GM19240 (cell line): ENCODE measurements around the gene ZNF683.
A peak's percentile ranks its signal among the peaks of the same experiment; 100 is the strongest.
"Not testable (repeated sequence)": the region's sequence is repeated elsewhere in the genome, so short reads cannot be mapped to it uniquely, and the experiment has no call there.

ENCODE experiments used
- DNase-seq: peaks from one replicate; pipeline ENCODE4 v3.0.0; 2011; ENCODE audit warnings: low spot score; ENCODE audit not compliant: insufficient read length

ZNF683 gene

DNA sequence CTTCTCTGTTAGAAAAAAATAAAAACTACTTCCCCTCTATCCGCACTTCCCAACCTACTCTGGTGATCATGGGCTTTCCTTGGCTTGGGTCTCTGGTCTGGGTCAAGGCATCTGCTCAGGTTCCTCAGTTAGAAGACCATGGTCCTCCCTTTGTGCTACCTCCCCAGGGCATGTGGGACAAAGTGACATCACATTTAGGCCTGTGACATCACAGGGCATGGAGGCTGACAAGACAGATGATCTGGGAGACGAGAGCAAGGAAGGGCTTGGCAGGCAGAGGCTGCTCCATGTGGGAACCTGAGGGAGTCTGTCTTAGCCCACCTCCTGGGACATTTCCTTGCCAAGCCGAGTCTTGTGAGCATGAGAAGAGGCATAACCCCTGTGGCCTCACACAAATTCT is at the start of gene ZNF683:
Gene ZNF683 (minus strand): TSS at position 140 of the 400 bp plus-strand sequence. CDS start 4,179 bp downstream, outside the sequence.
- DNase-seq: not testable (repeated sequence)

DNA sequence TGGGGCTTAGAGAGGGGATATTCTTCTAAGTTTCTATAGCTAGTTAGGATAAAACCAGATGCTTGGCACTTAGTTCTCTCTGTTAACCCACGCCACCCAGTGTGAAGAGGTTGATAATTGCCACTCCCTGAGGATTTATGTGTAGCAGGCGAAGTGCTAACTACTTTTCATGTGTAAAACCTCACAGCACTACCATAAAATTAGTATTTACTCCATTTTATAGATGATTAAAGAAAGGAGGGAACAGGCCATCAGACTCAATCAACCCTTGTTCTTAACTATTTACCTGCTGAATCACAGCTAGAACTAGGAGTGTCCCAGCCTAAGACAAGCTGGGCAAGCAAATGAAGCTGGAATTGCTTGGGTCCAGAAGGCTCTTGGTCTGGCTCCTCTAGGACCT is 46.9 kb upstream of the ZNF683 start:
- no peak for DNase-seq

DNA sequence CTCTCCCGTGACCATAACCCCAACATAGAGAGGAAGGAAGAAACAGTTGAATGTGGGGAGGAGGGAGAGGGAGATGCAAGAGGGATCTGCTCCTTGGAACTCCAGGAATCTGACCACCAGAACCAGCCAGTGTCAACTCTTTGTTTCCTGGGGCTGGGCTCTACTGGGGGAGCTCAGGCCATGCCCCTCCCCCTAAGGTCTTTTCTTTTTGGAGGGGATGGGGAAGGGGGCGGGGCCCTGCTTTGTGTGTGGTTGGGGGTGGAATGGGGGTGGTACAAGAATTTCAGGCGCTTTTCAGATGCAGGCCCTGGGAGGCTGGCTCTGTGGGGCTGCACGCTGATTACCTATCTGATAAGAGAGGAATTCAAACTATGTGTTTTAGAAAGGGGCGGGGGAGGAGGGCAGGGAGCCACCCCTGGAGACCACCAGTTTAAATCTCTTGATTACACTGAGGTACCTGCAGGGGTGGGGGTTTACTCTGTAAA is 46.4 kb upstream of the ZNF683 start:
- DNase-seq: no peak

DNA sequence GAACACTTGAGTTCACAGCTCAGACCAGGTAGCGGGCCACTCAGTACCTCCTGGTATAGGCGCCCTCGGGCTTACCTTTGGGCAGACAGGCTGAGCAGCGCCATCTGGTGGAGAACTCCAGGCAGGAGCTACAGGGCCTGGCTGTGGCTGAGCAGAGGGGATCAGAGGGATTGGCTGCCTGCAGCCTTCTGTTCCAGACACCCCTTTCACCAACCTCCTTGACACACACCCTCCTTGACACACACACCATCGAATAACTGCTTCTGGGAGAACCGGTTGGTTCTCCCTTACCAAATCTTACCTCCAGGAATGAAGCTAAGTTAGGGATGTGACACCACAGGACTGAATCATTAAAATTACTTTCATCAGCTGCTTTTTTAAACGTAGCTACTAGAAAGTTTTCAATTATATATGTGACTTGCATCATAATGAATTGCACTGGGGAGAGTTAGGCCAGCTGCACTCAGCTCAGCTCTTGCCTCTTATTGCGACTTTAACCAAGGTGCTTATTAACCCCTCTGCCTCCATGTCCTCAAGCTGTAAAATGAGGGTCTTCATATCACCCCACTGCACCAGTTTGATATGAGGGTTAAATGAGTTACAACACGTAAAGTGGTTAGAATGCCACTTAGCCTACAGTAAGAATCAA is 44.7 kb upstream of the ZNF683 start:
- DNase-seq: peak; percentile 79

DNA sequence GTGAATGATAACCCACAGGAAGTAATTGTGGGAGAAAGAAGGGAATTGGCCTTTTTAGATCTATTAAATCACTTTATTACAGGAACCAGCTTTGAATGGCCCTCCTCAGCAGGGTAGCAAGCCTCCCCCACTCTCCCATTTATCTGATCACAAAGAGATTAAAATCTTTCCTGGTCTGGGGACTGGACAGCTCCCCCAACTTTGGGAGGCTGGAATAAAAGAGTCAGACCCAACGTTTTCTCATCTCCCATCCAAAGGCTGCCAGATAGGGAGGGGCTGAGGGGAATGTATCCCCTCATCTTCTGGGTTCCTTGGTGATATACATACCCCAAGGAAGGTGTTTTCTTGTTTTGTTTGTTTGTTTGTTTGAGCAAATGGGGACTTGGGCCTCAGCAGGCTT is 40.5 kb upstream of the ZNF683 start:
- no peak for DNase-seq

DNA sequence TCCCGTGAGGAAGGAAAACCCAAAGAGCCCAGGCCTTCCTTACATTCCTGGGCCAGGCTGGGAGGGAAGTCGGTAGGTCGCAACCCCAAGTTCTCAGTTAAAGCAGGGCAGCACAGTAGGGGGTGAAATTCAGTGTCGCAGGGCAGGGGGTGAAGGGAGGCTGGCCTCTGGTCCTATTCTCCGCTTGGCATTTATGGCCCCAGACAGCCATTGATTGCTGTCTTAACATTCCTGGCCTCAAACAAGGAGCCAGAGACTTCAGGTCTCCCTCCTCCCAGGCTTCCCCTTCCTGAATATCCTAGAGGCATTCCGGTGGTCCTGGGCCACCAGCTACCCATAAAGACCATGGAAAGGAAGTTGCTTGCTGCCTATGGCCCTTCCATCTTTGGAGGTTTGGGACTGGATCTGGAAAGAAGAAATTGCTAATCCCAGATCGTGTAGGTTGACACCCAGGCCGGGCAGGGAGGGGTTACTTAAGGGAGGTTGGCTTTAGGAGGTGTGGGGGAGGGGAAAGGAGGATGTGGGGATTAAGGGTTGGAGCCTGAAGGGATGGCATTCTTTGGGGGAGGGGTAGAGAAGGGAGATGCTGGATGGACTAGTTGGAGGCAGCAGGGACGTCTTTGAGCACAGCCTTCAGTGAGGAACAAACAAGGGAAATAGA is 39.8 kb upstream of the ZNF683 start:
- no peak for DNase-seq

DNA sequence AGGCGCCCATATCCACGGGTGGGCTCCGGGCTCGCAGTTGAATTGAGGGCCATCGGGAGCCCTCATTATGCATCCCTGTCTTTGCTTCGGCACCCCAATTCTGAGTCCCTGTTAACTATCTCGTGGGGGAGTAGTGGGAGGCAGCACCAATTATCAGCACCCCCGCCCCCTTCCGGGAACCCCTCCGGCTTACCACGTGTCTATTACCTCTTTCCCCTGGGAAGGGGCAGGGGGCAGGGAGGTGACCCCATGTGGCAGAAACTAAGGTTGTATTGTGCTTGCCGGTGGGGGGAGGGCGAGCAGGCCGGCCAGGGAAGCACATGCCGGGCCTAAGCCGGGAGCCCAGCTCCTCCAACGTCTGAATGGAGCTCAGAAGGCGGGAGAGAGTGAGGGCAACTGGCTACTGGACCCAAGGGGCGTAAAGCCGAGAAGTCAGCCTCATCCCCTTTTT is 39.1 kb upstream of the ZNF683 start:
- no peak for DNase-seq

DNA sequence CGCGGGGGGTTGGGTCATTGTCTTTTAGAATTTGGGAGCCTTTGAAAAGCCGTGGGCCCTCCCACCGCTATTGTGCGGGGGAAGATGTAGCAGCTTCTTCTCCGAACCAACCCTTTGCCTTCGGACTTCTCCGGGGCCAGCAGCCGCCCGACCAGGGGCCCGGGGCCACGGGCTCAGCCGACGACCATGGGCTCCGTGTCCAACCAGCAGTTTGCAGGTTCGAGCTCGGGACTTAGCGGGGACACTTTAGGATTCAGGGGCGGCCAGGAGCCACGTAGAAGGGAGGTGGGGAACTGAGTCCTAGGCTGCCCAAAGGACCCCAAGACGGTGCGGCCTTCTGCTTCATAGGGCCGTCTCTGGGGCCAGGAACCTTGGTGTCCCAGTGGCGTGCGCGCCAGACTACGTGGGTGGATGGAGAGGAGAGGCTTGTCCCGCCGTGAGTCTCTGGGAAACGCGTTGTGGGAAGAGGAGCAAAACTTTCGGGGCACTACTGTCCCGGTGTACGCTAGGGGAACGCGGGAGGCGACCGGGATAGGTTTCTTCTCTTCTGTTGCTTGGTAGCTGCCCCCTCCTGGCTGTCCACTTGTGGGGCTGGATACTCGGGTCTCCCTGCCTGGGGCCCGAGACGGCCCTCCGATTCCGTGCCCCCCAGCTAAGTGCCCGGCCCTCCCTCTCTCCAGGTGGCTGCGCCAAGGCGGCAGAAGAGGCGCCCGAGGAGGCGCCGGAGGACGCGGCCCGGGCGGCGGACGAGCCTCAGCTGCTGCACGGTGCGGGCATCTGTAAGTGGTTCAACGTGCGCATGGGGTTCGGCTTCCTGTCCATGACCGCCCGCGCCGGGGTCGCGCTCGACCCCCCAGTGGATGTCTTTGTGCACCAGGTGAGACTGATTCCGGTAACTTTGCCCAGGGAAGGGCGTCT is 38.4 kb upstream of the ZNF683 start, which contains the start of gene LIN28A:
Gene LIN28A (plus strand): TSS at position 112 of the 918 bp plus-strand sequence. CDS start 75 bp downstream, at position 187.
- DNase-seq: no peak

DNA sequence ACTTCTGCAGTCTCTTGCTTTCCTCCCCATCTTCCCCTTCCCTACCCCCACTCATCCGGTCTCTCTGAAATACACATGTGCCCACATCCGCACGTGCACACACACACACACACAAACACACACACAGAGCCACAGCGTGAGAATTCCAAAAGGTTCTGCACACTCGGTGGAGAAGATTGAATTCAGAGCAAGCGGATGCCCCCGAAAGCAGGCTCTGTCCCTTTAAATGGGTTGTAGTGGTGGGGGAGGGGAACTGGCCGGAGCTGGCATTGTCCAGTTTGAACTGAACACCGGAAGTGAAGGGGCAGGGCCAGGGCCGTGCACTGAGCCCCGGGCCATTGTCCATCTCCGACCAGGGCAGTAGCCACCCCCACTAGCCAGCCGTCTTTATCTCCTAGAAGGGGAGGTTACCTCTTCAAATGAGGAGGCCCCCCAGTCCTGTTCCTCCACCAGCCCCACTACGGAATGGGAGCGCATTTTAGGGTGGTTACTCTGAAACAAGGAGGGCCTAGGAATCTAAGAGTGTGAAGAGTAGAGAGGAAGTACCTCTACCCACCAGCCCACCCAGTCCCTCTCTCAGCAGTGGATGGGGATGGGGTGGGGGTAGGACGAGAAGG is 36.7 kb upstream of the ZNF683 start:
- no peak for DNase-seq

DNA sequence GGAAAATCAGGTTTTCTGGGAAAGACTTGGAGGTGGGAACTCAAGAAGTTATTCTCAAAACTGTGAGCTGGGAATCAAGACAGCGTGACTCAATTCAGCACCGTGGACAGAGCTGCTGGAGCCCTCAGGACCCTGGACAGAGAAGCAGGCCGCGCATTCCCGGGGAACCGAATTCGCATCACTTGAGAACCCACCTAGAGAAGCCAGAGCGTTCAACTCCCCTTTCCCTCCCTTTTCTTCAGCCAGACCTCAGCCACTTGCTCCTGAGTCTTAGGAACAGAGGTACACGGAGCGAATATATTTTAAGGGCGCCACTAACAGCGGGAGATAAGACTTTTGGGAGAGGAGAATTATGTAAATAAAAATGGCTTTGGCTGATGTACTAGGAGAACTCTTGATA is 36.1 kb upstream of the ZNF683 start:
- peak; percentile 43 for DNase-seq

DNA sequence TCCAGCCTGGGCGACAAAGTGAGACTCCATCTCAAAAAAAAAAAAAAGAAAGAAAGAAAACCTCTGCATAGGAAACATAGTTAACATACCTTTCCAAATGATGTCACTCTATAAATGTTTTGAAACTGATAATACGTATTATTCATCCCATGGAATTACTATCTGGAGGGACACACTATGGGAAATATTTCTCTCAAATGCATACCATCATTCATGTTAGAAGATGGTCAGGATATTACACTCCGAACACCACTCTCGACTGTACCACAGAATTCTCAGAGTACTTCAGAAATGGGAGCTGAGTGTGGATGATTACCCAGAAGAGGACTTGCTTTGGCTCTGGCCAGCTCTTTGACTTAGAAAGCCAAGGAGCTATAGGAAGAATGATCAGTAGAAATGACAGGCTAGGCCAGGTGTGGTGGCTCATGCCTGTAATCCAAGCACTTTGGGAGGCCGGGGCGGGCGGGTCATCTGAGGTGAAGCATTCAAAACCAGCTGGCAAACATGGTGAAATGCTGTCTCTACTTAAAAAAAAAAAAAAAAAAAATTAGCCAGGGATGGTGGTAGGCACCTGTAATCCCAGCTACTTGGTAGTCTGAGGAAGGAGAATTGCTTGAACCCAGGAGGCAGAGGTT is 32.8 kb upstream of the ZNF683 start:
- DNase-seq: no peak

DNA sequence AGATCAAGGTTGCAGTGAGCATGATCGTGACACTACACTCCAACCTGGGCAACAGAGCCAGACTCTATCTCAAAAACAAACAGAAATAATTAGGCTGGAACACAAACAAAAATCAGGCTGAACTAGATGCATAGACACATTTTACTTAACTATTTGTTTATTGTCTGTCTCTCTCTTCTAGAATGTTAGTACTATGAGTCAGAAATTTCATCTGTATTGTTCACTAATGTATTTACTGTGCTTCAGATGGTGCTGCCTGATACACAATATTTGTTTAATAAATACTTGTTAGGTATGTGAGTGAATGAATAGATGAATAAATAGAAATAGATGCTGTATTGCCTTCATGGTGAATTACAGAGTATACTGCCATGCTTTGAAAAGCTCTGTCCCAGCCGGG is 32.1 kb upstream of the ZNF683 start:
- DNase-seq: no peak

DNA sequence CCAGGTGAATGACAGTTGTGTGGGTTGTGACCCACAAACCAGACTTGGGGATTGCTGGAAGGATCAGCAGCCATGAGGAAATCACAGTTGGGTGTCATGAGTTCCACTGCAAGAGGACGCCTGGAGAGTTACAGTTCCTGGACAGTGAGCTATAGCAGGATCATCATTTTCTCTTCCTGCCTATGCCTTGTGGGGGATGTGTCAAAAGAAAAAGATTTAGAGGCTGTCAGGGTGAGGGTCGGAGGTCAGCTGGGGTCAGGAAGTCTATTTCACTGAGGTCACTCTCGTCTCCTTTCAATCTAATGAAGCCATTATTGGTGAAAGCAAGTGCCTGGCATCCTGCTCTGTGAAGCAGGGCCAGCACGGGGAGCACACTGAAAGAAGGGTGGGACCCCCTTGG is 31.1 kb upstream of the ZNF683 start:
- no peak for DNase-seq

DNA sequence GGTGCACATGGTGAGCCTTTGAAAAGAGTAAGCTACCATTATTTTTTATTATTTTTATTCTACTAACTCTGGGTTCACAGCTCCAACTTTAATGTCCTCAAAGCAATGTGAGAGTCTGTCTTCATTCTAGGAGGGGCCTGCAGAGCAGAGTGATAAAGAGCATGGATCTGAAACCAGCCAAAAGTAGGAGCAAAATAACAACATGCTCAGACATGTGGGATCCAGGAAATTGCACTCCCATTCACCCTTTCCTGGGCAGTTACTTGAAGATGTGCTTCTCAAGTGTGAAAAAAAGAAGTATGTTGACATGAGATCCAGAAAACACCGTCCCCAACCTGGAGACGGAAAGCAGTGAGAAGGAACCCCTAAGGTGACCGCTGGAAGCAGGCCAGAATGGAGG is 29.3 kb upstream of the ZNF683 start:
- DNase-seq: no peak

DNA sequence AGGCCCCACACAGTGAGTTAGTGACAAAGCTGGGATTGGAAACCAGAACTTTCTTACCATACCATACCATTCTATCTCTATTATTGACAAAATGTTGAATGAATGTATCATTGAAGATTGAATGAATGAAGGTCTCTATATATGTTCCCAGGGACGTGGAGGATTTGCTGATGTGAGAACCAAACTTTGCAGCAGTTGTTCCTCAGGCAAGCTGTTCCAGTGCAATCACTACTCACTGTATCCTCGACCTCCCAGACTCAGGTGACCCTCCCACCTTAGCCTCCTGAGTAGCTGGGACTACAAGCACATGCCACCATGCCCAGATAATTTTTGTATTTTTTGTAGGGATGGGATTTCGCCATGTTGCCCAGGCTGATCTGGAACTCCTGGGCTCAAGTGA is 26.5 kb upstream of the ZNF683 start:
- no peak for DNase-seq

DNA sequence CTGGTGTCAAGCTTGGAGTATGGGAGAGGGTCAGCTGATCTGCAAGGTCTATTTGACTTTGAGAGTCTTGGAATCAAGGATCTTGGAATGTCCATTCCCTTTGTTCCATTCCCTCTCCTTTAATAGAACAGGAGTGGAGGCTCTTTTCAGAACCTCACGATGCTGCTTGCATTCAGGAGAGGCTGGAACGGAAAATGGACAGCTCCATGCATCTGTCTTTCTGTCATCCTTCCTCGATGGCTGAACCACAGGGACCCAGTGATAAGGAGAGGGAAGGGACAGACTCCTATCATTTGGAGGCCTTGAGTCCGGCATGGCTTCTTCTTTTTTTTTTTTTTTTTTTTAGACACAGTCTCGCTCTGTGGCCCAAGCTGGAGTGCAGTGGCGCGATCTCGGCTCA is 23.2 kb upstream of the ZNF683 start:
- DNase-seq: no peak

DNA sequence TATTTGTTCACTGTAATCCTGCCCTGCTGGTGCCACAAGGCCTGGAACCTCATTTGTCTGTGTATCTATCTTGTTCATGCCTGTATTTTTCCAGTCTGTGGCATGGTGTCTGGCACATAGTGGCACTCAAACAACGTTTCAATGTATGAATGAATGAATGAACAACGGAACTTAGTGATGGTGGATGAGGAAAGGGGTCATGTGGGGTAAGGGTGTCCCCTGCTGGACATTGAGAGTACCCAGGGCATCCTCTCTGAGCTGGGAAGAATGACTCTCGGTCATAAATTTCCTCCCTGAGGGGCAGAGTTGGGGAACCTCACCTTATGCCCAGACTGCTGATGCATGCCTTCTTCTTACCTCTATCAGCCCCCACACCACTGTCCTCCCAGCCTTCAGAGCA is 18.9 kb upstream of the ZNF683 start:
- DNase-seq: no peak

DNA sequence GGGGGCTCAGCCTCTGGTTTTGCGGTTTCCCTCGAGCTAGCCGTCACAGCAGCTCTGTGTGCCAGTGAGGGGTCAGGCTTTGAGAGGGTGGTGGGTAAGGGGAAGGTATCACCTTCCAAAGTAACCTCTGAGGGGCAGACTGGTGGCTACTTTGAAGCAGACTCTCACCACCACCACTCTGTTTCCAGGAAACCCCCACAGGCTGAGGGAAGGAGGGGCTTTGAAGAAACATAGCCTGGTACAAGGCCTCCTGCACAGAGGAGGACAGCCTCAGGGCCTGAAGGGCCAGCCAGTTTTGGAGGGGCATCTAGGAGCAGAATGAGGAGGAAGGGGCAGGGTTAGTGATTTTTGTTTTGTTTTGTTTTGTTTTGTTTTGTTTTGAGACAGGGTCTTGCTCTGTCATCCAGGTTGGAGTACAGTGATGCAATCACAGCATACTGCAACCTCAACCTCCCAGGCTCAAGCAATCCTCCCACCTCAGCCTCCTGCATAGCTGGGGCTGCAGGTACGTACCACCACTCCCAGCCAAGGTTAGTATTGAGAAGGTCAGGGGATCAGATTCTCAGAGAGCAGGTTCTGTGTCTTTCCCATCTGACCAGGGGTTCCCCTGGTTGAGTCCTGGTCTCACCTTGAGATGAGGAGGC is 17.2 kb upstream of the ZNF683 start:
- no peak for DNase-seq

DNA sequence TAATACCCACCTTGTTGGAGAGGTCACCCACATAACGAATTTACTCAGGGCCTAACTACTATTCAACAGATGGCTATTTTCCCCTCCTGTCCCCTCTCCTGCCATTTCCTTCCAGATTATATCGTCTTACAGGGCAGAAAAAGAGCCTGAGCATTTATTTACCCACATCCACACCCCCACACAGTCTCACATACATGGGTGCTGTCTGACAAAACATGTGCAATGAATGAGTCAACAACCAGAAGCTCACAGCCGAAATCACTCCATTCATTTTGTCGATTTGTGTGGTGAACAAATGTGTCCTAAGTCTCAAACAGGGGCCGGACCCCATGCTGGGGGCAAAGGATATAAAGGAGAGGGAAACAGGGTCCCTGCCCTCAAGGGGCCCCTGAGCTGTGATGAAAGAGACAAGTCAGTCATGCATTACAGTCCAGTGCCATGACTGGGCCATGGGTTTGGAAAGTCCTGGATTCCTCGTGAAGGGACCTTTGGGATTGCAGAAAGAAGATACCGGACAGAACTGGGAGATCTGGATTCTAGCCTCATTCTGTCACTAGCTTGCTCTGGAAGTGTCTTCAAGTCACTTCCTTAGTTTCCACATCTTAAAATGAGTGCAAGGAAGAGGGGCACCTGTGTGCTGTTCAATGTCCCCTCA is 16.4 kb upstream of the ZNF683 start:
- DNase-seq: no peak

DNA sequence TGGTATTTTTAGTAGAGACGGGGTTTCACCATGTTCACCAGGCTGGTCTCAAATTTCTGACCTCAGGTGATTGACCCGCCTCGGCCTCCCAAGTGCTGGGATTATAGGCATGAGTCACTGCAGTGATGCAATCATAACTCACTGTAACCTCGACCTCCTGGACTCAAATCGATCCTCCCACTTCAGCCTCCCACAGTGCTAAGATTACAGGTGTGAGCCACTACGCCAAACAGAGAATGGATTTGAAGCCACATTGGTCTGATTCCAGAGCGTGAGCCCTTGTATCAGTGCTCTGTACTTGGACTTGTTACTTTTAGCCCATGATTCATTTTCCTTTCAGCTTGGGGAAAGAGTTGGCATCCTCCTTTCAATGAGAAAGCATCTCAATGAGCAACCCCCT is 14.9 kb upstream of the ZNF683 start:
- DNase-seq: no peak
